Neural cell (in vitro differentiated cells): ENCODE results near the gene C1orf141. TPM values are rescaled to one million over a fixed set of nuclear protein-coding genes. Genes with fewer than 3 reads are reported as not detected.

ENCODE experiments used
- H2AFZ ChIP-seq: fragments of 200-600, 300-800 bp; sonication (generic), shearing (Covaris generic); 2 replicates; pipeline ENCODE4 v1.6.0; 2014; ENCODE audit warnings: low read depth, mild to moderate bottlenecking, antibody characterized with exemption, low read length, moderate library complexity
- H3F3A ChIP-seq: fragments of 200-600 bp; shearing (Covaris generic); 2 replicates; pipeline ENCODE4 v1.6.1; 2016; ENCODE audit warnings: mild to moderate bottlenecking, moderate library complexity, mixed read lengths, antibody characterized with exemption, low read length; ENCODE audit not compliant: insufficient read depth, poor library complexity, severe bottlenecking
- H3K27ac ChIP-seq: fragments of 200-600, 300-800 bp; sonication (generic), shearing (Covaris generic); 2 replicates; pipeline ENCODE4 v1.5.1; 2014; ENCODE audit warnings: mild to moderate bottlenecking, low read length, moderate library complexity
- H3K27me3 ChIP-seq: fragments of 300-800, 200-600 bp; sonication (generic), shearing (Covaris generic); 2 replicates; pipeline ENCODE4 v1.6.0; 2014; ENCODE audit warnings: mild to moderate bottlenecking, low read depth, low read length, moderate library complexity; ENCODE audit not compliant: insufficient read depth
- H3K36me3 ChIP-seq: fragments of 300-800, 200-600 bp; sonication (generic), shearing (Covaris generic); 2 replicates; pipeline ENCODE4 v1.5.1; 2014; ENCODE audit warnings: mild to moderate bottlenecking, antibody characterized with exemption, low read length, moderate library complexity; ENCODE audit not compliant: insufficient read depth
- H3K4me2 ChIP-seq: fragments of 300-800, 200-600 bp; sonication (generic), shearing (Covaris generic); 2 replicates; pipeline ENCODE4 v1.6.0; 2014; ENCODE audit warnings: mild to moderate bottlenecking, low read length
- H3K4me3 ChIP-seq: fragments of 300-800, 200-600 bp; sonication (generic), shearing (Covaris generic); 2 replicates; pipeline ENCODE4 v1.5.1; 2014; ENCODE audit warnings: mild to moderate bottlenecking, low read length, moderate library complexity
- H3K79me2 ChIP-seq: fragments of 200-600 bp; shearing (Covaris generic); replicated peaks from 2 replicates; pipeline ENCODE4 v1.6.0; 2014; ENCODE audit warnings: mild to moderate bottlenecking, low read length, moderate library complexity; ENCODE audit not compliant: insufficient read depth
- H3K9ac ChIP-seq: fragments of 300-800, 200-600 bp; sonication (generic), shearing (Covaris generic); 2 replicates; pipeline ENCODE4 v1.6.1; 2016; ENCODE audit warnings: mild to moderate bottlenecking, low read length, mixed read lengths
- H3K9me2 ChIP-seq: fragments of 200-600 bp; shearing (Covaris generic); 2 replicates; pipeline ENCODE4 v1.6.1; 2016; ENCODE audit warnings: mild to moderate bottlenecking, low read length, mixed read lengths; ENCODE audit not compliant: insufficient read depth
- H3K9me3 ChIP-seq: fragments of 200-600, 300-800 bp; sonication (generic), shearing (Covaris generic); 2 replicates; pipeline ENCODE4 v1.6.1; 2016; ENCODE audit warnings: mild to moderate bottlenecking, mixed run types, low read length, moderate library complexity, mixed read lengths
- H4K20me1 ChIP-seq: fragments of 200-600 bp; shearing (Covaris generic); 2 replicates; pipeline ENCODE4 v1.6.1; 2016; ENCODE audit warnings: mild to moderate bottlenecking, mixed run types; ENCODE audit not compliant: insufficient read depth
- CTCF ChIP-seq: fragments of 450-650 bp; IDR thresholded peaks from 2 replicates; pipeline ENCODE4 v1.5.1; 2014; ENCODE audit warnings: antibody characterized with exemption, mild to moderate bottlenecking, moderate library complexity; ENCODE audit not compliant: poor library complexity, severe bottlenecking
- EP300 ChIP-seq: fragments of 450-650 bp; conservative IDR thresholded peaks from 2 replicates; pipeline ENCODE4 v1.6.1; 2014; ENCODE audit warnings: antibody characterized with exemption, mild to moderate bottlenecking, moderate library complexity; ENCODE audit not compliant: poor library complexity, severe bottlenecking
- EZH2 ChIP-seq: fragments of 200-600, 300-800 bp; shearing (Covaris generic), sonication (generic); IDR thresholded peaks from 2 replicates; pipeline ENCODE4 v1.6.1; 2014; ENCODE audit warnings: antibody characterized with exemption, low read length, borderline replicate concordance, mild to moderate bottlenecking; ENCODE audit not compliant: insufficient read depth, poor library complexity, severe bottlenecking
- MXI1 ChIP-seq: fragments of 450-650 bp; conservative IDR thresholded peaks from 2 replicates; pipeline ENCODE4 v1.6.1; 2014; ENCODE audit warnings: antibody characterized with exemption, mild to moderate bottlenecking; ENCODE audit not compliant: poor library complexity, severe bottlenecking
- POLR2AphosphoS5 ChIP-seq: IDR thresholded peaks from 2 replicates; pipeline ENCODE4 v1.6.1; 2012
- RAD21 ChIP-seq: fragments of 450-650 bp; conservative IDR thresholded peaks from 2 replicates; pipeline ENCODE4 v1.6.1; 2014; ENCODE audit warnings: antibody characterized with exemption, mild to moderate bottlenecking, moderate library complexity
- REST ChIP-seq: IDR thresholded peaks from 2 replicates; pipeline ENCODE4 v1.6.1; 2012; ENCODE audit warnings: borderline replicate concordance
- SMC3 ChIP-seq: fragments of 450-650 bp; conservative IDR thresholded peaks from 2 replicates; pipeline ENCODE4 v1.6.1; 2014; ENCODE audit warnings: antibody characterized with exemption, mild to moderate bottlenecking, moderate library complexity; ENCODE audit not compliant: poor library complexity
- TAF1 ChIP-seq: IDR thresholded peaks from 2 replicates; pipeline ENCODE4 v1.6.1; 2012; ENCODE audit warnings: low read depth
- polyA plus RNA-seq: library from polyadenylated mRNA; depleted of rRNA; stranded (reverse); fragments of >200 nt; gene quantifications from 2 replicates; pipeline ENCODE4 v1.2.3, GENCODE V29; 2014

Gene C1orf141
- polyA plus RNA-seq, 1 donor from 2014 or later, result not detected

GRCh38 chr1:67085326-67085725 is 49.4 kb downstream of the C1orf141 start:
- no peak overlapping the region for H3K4me2 ChIP-seq
- no peaks in the 10 kb centered on the region for H4K20me1 ChIP-seq
- no peaks in the 10 kb centered on the region for H3K9me2 ChIP-seq
- no peaks in the 10 kb centered on the region for H3F3A ChIP-seq
- no peaks in the 10 kb centered on the region for H3K36me3 ChIP-seq
- no peak overlapping the region for H3K9ac ChIP-seq
- H3K27ac ChIP-seq, result no peak overlapping the region
- no peaks in the 10 kb centered on the region for H3K79me2 ChIP-seq
- H3K27me3 ChIP-seq, result no peaks in the 10 kb centered on the region
- no peak for TF ChIP-seq MXI1
- no peak overlapping the region for H2AFZ ChIP-seq
- no peak overlapping the region for H3K4me3 ChIP-seq
- no peaks in the 10 kb centered on the region for H3K9me3 ChIP-seq

GRCh38 chr1:67084765-67085318 is 49.9 kb downstream of the C1orf141 start:
- no peaks in the 10 kb centered on the region for H3K9me2 ChIP-seq
- H3K4me2 ChIP-seq, result no peak overlapping the region
- H3K27me3 ChIP-seq, result no peaks in the 10 kb centered on the region
- H3K9me3 ChIP-seq, result no peaks in the 10 kb centered on the region
- H3K9ac ChIP-seq, result no peak overlapping the region
- TF ChIP-seq SMC3 (no peak), RAD21 (no peak), REST (no peak), POLR2AphosphoS5 (no peak), TAF1 (no peak), EP300 (no peak), MXI1 (no peak), EZH2 (no peak), CTCF (no peak)
- H2AFZ ChIP-seq, result no peak overlapping the region
- no peaks in the 10 kb centered on the region for H4K20me1 ChIP-seq
- no peaks in the 10 kb centered on the region for H3K36me3 ChIP-seq
- H3F3A ChIP-seq, result no peaks in the 10 kb centered on the region
- no peaks in the 10 kb centered on the region for H3K79me2 ChIP-seq
- H3K27ac ChIP-seq, result no peak overlapping the region
- no peak overlapping the region for H3K4me3 ChIP-seq

GRCh38 chr1:67078291-67078690 is 56.5 kb downstream of the C1orf141 start:
- H3K36me3 ChIP-seq, result no peaks in the 10 kb centered on the region
- H3F3A ChIP-seq, result no peaks in the 10 kb centered on the region
- no peak overlapping the region for H2AFZ ChIP-seq
- H3K4me3 ChIP-seq, result no peak overlapping the region
- no peaks in the 10 kb centered on the region for H4K20me1 ChIP-seq
- no peaks in the 10 kb centered on the region for H3K9me2 ChIP-seq
- no peaks in the 10 kb centered on the region for H3K79me2 ChIP-seq
- H3K27ac ChIP-seq, result no peak overlapping the region
- no peak overlapping the region for H3K4me2 ChIP-seq
- TF ChIP-seq POLR2AphosphoS5 (no peak), CTCF (no peak), EZH2 (no peak), TAF1 (no peak), MXI1 (no peak), RAD21 (no peak), EP300 (no peak)
- H3K9ac ChIP-seq, result no peak overlapping the region
- H3K9me3 ChIP-seq, result no peaks in the 10 kb centered on the region
- H3K27me3 ChIP-seq, result no peaks in the 10 kb centered on the region
